Measurements from ENCODE around the gene S100A8.
"Not testable (repeated sequence)": the region's sequence is repeated elsewhere in the genome, so short reads cannot be mapped to it uniquely, and the experiment has no call there.

GRCh38 chr1:153413961-153414360, 23.1 kb upstream of the S100A8 start:
- TF ChIP-seq EZH2 (IDR thresholded peaks at IDR 0.05); POLR2AphosphoS5 (IDR thresholded peaks at IDR 0.05; ENCODE audit: borderline replicate concordance, low read depth, low read length): not testable (repeated sequence)
